Measurements from ENCODE around the gene CCDC70.

The CCDC70 gene

GRCh38 chr13:51828730-51829567, 32.8 kb upstream of the CCDC70 start:
- DNase-seq (ENCODE audit: low read depth in 4 of 4, low spot score in 1 of 4): no peak

- DNase-seq (ENCODE audit: low read depth in 4 of 4, low spot score in 1 of 4): no peak
Measured at GRCh38 chr13:51829568-51829899, 32.2 kb upstream of the CCDC70 start.

GRCh38 chr13:51831519-51831918, 30.2 kb upstream of the CCDC70 start:
- DNase-seq (ENCODE audit: low read depth in 4 of 4, low spot score in 1 of 4): no peak

- no peak for DNase-seq (ENCODE audit: low read depth in 4 of 4, low spot score in 1 of 4)
Measured at GRCh38 chr13:51832471-51833152, 29.2 kb upstream of the CCDC70 start.

GRCh38 chr13:51833980-51834379, 27.8 kb upstream of the CCDC70 start:
- DNase-seq (ENCODE audit: low read depth in 4 of 4, low spot score in 1 of 4): no peak

- DNase-seq (ENCODE audit: low read depth in 4 of 4, low spot score in 1 of 4): no peak
Measured at GRCh38 chr13:51834581-51835171, 27.1 kb upstream of the CCDC70 start.

GRCh38 chr13:51837016-51837415, 24.8 kb upstream of the CCDC70 start:
- DNase-seq (ENCODE audit: low read depth in 4 of 4, low spot score in 1 of 4): no peak

GRCh38 chr13:51838240-51838846, 23.4 kb upstream of the CCDC70 start:
- no peak for DNase-seq (ENCODE audit: low read depth in 4 of 4, low spot score in 1 of 4)

- DNase-seq (ENCODE audit: low read depth in 4 of 4, low spot score in 1 of 4): no peak
Measured at GRCh38 chr13:51839711-51840540, 21.8 kb upstream of the CCDC70 start.

- no peak for DNase-seq (ENCODE audit: low read depth in 4 of 4, low spot score in 1 of 4)
Measured at GRCh38 chr13:51840917-51841316, 20.9 kb upstream of the CCDC70 start.

GRCh38 chr13:51841732-51842131, 20.0 kb upstream of the CCDC70 start:
- DNase-seq (ENCODE audit: low read depth in 4 of 4, low spot score in 1 of 4): no peak

GRCh38 chr13:51843529-51843928, 18.2 kb upstream of the CCDC70 start:
- DNase-seq (ENCODE audit: low read depth in 4 of 4, low spot score in 1 of 4): no peak

- DNase-seq (ENCODE audit: low read depth in 4 of 4, low spot score in 1 of 4): peak in 2 of 4 experiments; percentile 42 to 48
Measured at GRCh38 chr13:51844862-51845573, 16.8 kb upstream of the CCDC70 start, which contains the start of gene TMEM272. Gene TMEM272 (minus strand): TSS chr13:51845177. CDS start chr13:51838530, 6,647 bp downstream.

- no peak for DNase-seq (ENCODE audit: low read depth in 4 of 4, low spot score in 1 of 4)
Measured at GRCh38 chr13:51845574-51846318, 16.0 kb upstream of the CCDC70 start.

- no peak for DNase-seq (ENCODE audit: low read depth in 4 of 4, low spot score in 1 of 4)
Measured at GRCh38 chr13:51846756-51847155, 15.0 kb upstream of the CCDC70 start.

GRCh38 chr13:51848674-51849073, 13.1 kb upstream of the CCDC70 start:
- no peak for DNase-seq (ENCODE audit: low read depth in 4 of 4, low spot score in 1 of 4)

- DNase-seq (ENCODE audit: low read depth in 4 of 4, low spot score in 1 of 4): no peak
Measured at GRCh38 chr13:51849145-51850101, 12.3 kb upstream of the CCDC70 start.

- no peak for DNase-seq (ENCODE audit: low read depth in 4 of 4, low spot score in 1 of 4)
Measured at GRCh38 chr13:51856027-51856736, 5.6 kb upstream of the CCDC70 start.
